Nephron (organoid): ENCODE results near the gene CHD3.

Source experiments
- H3K27ac Mint-ChIP-seq, 3 experiments: 2 replicates each; pipeline ENCODE4 v1.8.0; 2020; ENCODE audit warnings: mixed read lengths in 3 of 3, mild to moderate bottlenecking in 2 of 3, moderate library complexity in 1 of 3
- H3K27me3 Mint-ChIP-seq: 2 replicates; pipeline ENCODE4 v1.8.0; 2021; ENCODE audit warnings: low read depth, mild to moderate bottlenecking, moderate library complexity, mixed read lengths
- H3K36me3 Mint-ChIP-seq: 2 replicates; pipeline ENCODE4 v1.8.0; 2020; ENCODE audit warnings: low read depth, mixed read lengths
- H3K4me1 Mint-ChIP-seq: 2 replicates; pipeline ENCODE4 v1.8.0; 2020; ENCODE audit warnings: mixed read lengths
- H3K4me3 Mint-ChIP-seq, 3 experiments: 2 replicates each; pipeline ENCODE4 v1.8.0; 2020; ENCODE audit warnings: mild to moderate bottlenecking in 3 of 3, mixed read lengths in 3 of 3, moderate library complexity in 2 of 3
- H3K9me3 Mint-ChIP-seq: 2 replicates; pipeline ENCODE4 v1.8.0; 2020; ENCODE audit warnings: mixed read lengths
- CTCF ChIP-seq, 3 experiments: fragments of 200-600 bp; sonication (generic); IDR thresholded peaks; one replicate each; pipeline ENCODE4 v1.5.0; 2021; ENCODE audit warnings: antibody characterized with exemption in 3 of 3; ENCODE audit not compliant: unreplicated experiment in 3 of 3

The CHD3 gene

GRCh38 chr17:7855660-7856010, 33.0 kb upstream of the CHD3 start:
- Mint-ChIP-seq H3K36me3 (peaks cover 39% of the 10 kb centered on the region), H3K27ac (no peak overlapping the region), H3K4me3 (no peak overlapping the region), H3K27me3 (peaks cover 3% of the 10 kb centered on the region), H3K9me3 (no peaks in the 10 kb centered on the region), H3K4me1 (peaks cover 5% of the 10 kb centered on the region)
- TF ChIP-seq CTCF (IDR thresholded peaks at IDR 0.05; ENCODE audit: unreplicated experiment in 3 of 3) = no peak

GRCh38 chr17:7856011-7856810, 32.4 kb upstream of the CHD3 start:
- Mint-ChIP-seq H3K36me3 (peaks cover 33% of the 10 kb centered on the region), H3K4me1 (peaks cover 5% of the 10 kb centered on the region), H3K27ac (no peak overlapping the region), H3K27me3 (peaks cover 3% of the 10 kb centered on the region), H3K4me3 (no peak overlapping the region), H3K9me3 (no peaks in the 10 kb centered on the region)
- TF ChIP-seq CTCF (IDR thresholded peaks at IDR 0.05; ENCODE audit: unreplicated experiment in 3 of 3) = no peak

GRCh38 chr17:7856811-7857712, 31.5 kb upstream of the CHD3 start, which contains the start of gene NAA38:
NAA38 (minus strand) TSS chr17:7857559; CDS start chr17:7857463, 96 bp downstream.
- H3K9me3 Mint-ChIP-seq = no peaks in the 10 kb centered on the region
- H3K4me1 Mint-ChIP-seq = peaks cover 5% of the 10 kb centered on the region
- H3K27ac Mint-ChIP-seq = no peak within 1 kb of the TSS
- H3K36me3 Mint-ChIP-seq = peaks cover 25% of the 10 kb centered on the region
- peak; percentile 20 to 45 (median 34) for TF ChIP-seq CTCF (IDR thresholded peaks at IDR 0.05; ENCODE audit: unreplicated experiment in 3 of 3)
- H3K27me3 Mint-ChIP-seq = peaks cover 3% of the 10 kb centered on the region
- no peak within 1 kb of the TSS for H3K4me3 Mint-ChIP-seq

- H3K36me3 Mint-ChIP-seq = peaks cover 20% of the 10 kb centered on the region
- peaks cover 3% of the 10 kb centered on the region for H3K27me3 Mint-ChIP-seq
- H3K4me1 Mint-ChIP-seq = peaks cover 10% of the 10 kb centered on the region
- no peak within 1 kb of the TSS for H3K4me3 Mint-ChIP-seq
- no peak for TF ChIP-seq CTCF (IDR thresholded peaks at IDR 0.05; ENCODE audit: unreplicated experiment in 3 of 3)
- H3K9me3 Mint-ChIP-seq = no peaks in the 10 kb centered on the region
- H3K27ac Mint-ChIP-seq = no peak within 1 kb of the TSS
Measured at GRCh38 chr17:7857713-7858521, 30.7 kb upstream of the CHD3 start, which contains the start of gene CYB5D1. CYB5D1 (plus strand) TSS chr17:7858003; CDS start chr17:7858135, 132 bp downstream.

- Mint-ChIP-seq H3K9me3 (no peaks in the 10 kb centered on the region), H3K27me3 (peaks cover 3% of the 10 kb centered on the region), H3K4me3 (no peak overlapping the region), H3K27ac (no peak overlapping the region), H3K4me1 (peaks cover 14% of the 10 kb centered on the region), H3K36me3 (peaks cover 17% of the 10 kb centered on the region)
- TF ChIP-seq CTCF (IDR thresholded peaks at IDR 0.05; ENCODE audit: unreplicated experiment in 3 of 3) = peak; percentile 38 to 57 (median 45)
Measured at GRCh38 chr17:7858522-7858810, 30.1 kb upstream of the CHD3 start.
